CMK (cell line): ENCODE results near the gene HSPB6.
"Not testable (repeated sequence)": the region's sequence is repeated elsewhere in the genome, so short reads cannot be mapped to it uniquely, and the experiment has no call there.

Source experiments
- DNase-seq: peaks from one replicate; pipeline ENCODE4 v3.0.0-alpha.2; 2010; ENCODE audit warnings: low read depth

The HSPB6 gene

DNA sequence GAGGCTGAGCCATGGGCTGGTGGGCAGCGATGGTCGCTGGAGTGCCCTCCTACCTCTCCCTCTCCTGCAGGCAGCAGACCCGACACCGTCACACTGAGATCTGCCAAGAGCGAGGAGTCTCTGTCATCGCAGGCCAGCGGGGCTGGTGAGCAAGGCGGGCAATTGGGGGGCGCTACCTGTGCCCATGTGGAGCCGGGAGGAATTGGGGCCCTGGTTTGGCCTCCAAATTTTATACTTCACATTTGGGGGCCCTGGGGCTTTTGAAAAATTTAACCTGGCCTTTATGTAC, 28.5 kb upstream of the HSPB6 start:
- no peak for DNase-seq

DNA sequence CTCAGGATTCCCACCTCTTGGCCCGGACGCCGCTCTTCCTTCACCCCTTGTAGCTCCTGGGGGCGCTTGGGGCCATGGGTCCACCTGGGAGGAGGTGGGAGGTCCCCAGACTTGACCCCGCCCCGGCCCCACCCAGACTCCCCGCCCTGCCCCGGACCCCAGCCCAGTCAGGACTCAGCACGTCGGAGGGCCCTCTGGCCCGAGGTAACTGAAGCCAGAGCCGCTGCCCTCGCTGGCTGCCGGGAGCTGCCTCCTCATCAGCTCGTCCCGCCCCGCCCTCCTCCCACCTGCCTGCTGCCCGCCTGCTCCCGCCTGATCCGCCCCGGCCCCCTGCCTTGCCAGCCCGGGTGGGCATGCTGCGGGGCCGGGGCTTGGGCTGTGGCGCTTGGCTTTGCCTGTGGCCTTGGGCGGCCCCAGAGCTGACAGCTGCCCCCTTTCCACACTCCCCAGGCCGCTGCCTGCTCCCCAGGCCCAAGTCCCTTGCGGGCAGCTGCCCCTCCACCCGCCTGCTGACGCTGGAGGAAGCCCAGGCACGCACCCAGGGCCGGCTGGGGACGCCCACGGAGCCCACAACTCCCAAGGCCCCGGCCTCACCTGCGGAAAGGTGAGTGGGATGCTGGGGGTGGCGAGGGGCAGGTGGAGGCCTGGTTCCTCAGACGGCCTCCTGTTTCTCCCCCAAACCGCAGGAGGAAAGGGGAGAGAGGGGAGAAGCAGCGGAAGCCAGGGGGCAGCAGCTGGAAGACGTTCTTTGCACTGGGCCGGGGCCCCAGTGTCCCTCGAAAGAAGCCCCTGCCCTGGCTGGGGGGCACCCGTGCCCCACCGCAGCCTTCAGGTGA, 27.9 kb upstream of the HSPB6 start:
- no peak for DNase-seq

DNA sequence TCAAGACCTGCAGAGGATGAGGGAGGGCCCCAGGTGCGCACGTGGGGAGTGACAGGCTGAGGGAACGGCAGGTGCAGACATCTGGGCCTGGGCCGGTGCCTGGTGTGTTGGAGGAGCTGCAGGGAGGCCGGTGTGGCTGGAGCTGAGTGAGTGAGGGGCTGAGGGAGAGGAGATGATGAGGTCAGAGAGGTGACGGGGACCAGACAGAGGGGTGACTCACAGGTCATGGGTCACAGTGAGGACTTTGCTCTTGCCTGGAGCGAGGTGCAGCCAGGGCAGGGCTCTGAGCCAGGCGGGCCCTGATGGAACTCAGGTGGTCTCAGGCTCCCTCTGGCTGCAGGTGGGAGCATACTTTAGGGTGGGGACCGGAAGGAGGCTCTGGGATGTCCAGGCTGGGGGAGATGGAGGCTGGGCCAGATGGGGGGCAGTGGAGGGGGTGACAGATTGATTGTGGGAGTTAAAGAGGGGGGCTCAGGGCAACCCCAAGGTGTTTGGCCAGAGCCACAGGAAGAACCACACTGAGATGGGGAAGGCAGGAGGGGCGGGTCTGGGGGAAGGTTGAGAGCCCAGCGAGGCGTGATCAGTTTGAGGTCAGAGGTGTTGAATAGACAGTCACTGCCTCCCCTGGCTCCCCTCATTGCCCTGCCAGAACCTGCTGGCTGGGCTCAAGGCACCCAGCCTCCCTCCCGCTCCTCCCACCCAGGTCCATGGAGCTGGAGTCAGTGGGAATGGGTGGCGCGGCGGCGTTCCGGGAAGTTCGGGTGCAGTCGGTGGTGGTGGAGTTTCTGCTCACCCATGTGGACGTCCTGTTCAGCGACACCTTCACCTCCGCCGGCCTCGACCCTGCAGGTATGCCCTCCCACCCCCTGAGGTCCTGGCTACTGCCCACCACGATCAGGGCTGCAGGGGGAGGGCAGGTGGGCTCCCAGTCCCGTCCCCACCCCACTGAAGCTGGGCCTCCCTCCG, 26.9 kb upstream of the HSPB6 start:
- no peak for DNase-seq

DNA sequence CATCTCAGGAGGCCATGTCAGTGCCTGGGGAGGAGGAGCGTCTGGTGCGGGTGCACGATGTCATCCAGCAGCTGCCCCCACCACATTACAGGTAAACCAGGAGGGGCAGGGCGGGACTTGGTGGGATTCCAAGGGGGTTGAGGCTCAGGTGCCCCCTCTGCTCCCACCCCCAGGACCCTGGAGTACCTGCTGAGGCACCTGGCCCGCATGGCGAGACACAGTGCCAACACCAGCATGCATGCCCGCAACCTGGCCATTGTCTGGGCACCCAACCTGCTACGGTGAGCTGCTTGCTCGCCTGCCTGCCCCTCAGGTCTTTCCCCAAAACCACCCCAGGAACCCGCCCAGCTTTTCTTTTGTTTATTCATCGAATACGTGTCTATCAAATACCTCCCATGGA, 25.8 kb upstream of the HSPB6 start:
- no peak for DNase-seq

DNA sequence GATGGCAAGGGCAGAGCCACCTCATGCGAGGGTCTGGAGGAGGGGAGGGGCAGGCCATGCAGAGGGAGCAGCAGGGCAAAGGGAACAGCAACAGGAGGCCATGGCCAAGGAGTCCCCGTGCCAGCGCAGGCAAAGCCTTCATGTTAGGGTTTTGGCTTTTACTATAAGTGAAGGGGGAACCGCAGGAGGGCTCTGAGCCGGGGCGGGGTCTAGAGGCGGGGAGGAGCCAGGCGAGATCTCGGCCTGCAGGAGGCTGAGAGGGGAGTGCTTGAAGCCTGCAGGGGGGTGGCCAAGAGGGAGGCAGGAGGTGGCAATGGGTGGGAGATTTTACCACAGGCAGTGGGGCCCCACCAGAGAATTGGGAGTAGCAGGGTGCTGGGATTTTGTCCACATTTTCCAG, 24.8 kb upstream of the HSPB6 start:
- no peak for DNase-seq

DNA sequence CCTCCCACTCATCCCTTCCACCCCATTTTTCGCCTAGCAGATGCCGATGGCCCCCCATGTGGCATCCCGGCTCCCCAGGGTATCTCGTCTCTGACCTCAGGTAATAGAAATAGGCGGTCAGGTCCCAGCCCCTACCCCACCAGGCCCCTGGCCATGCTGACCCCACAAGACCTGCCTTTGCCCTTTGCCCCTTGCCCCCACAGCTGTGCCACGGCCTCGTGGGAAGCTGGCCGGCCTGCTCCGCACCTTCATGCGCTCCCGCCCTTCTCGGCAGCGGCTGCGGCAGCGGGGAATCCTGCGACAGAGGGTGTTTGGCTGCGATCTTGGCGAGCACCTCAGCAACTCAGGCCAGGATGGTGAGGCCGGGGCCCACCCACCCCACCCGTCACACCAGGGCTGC, 23.9 kb upstream of the HSPB6 start:
- no peak for DNase-seq

DNA sequence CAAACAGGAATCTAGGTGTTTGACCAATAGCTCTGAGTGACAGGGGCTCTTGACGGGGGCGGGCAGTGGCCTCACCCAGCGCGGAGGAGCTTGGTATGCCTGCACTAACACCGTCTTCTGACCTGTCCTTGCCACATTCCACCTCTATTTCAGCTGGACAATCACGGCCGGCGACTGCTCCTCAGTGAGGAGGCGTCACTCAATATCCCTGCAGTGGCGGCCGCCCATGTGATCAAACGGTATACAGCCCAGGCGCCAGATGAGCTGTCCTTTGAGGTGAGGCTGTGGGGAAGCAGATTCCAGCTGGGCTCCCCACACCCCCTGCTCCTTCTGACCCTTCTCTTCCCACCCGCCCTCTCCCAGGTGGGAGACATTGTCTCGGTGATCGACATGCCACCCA, 23.2 kb upstream of the HSPB6 start:
- DNase-seq, result no peak

DNA sequence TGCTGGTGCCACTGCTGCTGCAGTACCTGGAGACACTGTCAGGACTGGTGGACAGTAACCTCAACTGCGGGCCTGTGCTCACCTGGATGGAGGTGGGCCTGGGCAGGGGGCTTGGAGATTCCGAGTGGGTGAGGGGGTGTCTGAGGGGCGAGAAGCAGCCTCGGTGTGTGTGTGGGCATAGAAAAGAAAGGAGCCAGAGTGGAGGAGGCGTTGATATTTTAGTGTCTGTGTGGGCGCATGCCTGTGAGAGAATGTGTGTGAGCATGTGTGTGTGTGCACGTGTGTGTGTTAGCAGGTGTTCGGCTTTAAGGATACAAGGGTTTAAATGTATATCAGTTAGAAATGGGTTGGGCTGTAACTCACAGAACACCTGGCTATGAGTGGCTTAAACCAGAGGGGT, 22.2 kb upstream of the HSPB6 start:
- no peak for DNase-seq

DNA sequence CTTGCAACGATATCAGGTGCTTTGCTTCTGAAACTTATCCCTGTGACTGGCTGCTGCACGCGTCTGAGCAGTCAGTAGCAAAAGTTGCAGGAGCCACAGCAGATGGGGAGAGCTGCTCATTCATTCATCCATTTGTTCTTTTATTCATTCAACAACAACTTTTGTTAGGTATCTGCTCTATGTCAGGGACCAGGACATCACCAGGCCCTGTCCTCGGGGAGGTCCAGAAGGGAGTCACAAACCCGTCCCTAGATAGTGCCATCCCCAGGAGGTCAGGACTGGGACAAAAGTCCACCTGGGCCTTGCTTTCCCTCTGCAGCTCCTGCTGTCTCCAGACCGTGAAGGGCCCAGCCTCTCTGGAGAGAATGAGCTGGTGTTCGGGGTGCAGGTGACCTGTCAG, 21.1 kb upstream of the HSPB6 start:
- DNase-seq, result no peak

DNA sequence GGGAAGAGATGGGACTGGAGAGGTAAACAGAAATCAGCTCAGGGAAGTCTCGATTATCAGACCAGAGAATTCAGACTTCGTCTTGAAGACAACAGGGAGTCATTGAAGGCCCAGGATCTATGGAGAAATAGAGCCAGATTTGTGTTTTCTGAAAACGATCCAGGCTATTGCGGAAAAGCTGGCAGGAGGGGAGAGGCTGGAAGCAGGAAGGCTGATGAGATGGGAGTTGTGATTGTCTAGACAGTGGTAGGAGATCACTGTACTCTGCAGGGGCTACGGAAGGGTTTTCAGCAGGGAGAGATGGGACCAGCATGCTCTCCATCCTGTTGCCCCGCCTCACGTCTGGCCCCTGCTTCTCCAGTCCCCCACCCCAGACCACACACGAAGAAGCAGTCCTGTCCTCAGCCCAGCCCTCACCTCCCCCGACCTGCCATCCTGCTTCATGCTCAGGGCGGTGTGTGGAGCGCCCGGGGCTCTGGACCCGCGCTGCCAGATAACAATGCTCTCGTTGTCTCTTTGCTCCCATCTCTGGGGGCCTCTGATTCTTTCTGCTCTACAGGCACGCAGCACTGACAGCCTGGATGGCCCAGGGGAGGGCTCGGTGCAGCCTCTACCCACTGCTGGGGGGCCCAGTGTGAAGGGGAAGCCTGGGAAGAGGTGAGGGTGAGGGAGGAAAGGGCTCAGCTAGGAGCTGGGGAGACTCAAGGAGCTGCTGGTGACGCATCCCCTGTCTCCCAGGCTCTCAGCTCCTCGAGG, 20.4 kb upstream of the HSPB6 start:
- no peak for DNase-seq

DNA sequence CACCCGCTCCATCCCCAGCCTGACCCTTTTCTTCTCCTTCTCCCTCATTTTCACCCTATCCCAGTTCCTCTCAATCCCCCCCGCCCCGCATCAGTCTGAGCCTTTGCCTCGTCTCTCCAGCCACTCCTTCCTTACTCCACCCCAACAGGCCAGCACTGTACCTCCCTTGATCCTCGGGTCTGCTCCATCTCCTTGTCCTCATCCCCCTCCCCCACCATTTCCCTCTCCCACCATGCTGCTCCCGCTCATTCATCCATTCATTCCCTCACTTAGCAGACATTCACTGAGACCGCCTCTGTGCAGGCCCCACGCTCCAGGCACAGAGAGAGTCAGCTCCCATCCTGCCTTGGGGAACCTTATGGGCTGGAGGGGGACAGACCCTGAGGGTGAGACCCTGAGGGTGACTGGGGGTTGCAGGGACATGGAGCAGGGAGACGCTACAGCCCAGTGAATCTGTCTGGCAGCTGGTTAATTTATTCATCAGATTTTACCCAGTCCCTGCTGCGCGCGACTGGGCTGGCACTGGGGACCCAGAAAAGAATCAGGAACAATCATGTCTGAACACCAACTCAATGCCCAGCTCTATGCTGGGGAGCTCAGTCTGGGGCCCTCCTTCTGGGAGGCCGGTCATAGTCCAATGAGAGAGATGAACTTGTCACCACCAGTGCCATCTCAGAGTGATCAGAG, 19.4 kb upstream of the HSPB6 start:
- DNase-seq, result no peak

DNA sequence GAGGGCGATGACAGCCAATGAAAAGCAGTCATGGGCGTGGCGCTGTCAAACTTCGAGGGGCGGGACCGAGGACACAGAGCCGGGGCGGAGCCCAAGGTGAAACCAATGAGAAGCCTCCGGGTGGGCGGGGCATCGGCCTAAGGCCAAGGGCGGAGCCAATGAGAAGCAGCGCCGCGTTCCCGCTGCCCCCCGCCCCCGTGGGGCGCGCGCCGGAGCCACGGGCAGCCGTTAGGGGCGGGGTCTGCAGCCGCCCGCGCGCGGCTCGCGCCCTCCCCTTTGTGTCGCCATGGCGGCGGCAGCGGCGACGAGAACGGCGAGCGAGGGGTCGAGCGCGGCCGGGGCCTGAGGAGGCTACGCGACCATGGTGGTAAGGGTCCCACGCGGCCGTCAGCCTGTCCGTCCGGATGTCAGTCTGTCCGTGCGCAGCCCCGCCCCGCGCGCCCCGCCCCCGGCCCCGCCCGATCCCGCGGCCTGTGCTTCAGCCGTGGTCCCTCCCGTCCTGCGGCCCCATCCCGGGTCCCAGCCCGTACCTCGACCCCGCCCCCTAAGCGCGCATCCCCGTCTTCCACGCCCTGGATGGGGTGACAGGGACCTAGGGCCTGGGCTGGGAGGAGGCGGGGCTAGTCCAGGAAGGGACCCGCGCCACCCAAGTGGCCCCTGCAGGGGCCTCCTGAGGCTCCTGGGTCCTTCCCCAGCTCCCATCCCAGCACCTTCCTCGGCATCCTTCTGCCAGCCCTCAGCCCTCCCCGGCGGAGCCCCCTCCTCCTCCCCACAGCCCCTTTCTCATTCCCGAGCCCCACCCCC, 18.7 kb upstream of the HSPB6 start, which contains the start of gene ARHGAP33:
TSS of gene ARHGAP33 (plus strand) at position 267 of the 804 bp plus-strand sequence. CDS start at position 362, 95 bp downstream.
- DNase-seq, result peak; percentile 90

DNA sequence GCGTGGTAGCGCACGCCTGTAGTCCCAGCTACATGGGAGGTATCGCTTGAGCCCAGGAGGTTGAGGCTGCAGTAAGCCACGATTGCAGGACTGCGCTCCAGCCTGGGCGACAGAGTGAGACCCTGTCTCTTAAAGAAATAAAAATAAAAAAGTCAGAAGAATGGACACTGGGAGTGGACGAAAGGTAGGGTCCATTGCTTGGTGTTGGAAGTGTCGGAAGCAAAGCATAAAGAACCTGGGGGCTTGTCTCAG, 18.1 kb upstream of the HSPB6 start:
- no peak for DNase-seq

DNA sequence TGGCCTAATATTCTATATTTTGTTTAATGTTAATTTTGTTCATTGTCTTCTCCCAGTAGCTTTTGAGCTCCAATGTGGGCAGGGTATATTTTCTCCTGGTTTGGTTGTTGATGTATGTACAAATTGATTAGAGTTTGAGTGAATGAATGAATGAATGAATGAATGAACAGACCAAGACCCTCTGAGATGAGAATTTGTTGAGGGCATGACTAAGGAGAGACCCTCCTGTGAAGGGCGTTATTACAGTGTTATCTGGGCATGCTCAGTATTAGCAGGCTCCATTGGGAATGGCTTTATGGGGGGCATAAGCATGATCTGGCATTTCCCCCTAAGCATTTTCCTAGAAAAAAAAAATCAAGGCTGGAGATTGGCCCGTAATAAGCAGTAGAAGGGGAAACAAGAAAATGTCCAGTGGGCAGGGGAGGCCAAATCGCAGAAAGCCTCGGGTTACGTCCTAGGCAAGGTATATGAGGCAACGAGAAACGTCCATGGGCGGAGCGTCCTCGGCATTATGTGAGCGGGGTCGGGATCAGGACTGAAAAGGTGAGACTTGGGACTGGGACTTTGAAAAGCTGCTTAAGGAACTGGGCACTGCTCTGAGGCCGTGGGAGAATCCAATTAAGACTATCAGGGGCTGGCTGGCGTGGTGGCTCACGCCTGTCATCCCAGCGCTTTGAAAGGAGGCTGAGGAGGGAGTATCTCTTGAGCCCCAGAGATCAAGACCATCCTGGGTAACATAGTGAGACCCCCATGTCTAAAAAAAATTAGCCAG, 17.6 kb upstream of the HSPB6 start:
- DNase-seq, result no peak

DNA sequence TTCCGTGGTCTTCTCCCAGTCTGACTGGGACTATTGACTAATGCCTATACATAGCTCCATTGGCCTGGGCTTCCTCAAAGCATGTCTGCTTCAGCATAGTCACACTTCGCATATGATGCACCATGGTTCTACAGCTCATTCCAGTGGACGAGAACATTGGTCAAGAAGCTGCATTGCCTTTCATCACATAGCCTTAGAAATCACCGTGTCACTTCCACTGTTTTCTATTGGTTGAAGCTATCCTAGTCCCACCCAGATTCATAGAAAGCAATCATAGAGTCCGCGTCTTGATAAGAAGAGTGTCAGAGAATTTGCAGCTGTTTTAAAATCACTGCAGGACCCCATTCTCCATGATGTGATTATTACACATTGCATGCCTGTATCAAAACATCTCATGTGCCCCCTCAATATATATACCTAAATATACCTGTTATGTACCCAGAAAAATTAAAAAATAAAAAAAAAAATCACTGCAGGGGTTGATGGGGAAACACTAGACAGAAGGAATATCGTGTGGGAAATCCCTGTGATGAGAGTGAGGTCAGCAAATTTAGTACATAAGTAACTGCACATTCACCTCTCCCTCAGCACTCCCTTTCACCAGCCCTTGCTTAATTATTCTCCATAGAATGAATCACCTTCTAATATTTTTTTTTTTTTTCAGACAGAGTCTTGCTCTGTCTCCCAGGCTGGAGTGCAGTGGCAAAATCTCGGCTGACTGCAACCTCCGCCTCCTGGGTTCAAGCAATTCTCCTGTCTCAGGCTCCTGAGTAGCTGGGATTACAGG, 16.4 kb upstream of the HSPB6 start:
- DNase-seq, result no peak

DNA sequence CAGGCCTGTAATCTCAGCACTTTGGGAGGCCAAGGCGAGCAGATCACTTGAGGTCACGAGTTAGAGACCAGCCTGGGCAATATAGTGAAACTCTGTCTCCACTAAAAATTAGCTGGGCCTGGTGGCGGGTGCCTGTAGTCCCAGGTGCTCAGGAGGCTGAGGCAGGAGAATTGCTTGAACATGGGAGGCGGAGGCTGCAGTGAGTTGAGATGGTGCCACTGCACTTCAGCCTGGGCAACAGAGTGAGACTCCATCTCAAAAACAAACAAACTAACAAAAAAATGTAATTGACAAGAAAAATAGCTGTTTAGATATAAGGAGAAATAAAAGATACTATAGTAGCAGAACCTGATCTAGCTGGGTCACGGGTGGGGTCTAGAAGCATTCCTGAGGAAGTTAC, 15.5 kb upstream of the HSPB6 start:
- not testable (repeated sequence) for DNase-seq

DNA sequence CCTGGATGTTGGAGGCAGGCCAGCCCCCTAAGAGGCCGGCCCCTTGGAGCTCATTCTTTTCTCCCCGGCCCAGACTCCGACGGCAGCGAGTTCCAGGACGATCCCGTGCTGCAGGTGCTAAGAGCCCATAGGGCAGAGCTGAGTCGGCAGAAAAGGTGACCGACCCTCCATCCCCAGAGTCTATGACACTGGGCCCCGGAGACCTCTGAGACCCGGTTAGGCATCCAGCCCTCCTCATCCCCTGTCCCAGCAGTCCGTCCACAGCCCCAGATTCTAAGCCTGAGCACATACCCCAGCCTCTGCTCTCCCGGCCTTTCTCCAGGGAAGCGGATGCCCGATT, 11.2 kb upstream of the HSPB6 start:
- no peak for DNase-seq

DNA sequence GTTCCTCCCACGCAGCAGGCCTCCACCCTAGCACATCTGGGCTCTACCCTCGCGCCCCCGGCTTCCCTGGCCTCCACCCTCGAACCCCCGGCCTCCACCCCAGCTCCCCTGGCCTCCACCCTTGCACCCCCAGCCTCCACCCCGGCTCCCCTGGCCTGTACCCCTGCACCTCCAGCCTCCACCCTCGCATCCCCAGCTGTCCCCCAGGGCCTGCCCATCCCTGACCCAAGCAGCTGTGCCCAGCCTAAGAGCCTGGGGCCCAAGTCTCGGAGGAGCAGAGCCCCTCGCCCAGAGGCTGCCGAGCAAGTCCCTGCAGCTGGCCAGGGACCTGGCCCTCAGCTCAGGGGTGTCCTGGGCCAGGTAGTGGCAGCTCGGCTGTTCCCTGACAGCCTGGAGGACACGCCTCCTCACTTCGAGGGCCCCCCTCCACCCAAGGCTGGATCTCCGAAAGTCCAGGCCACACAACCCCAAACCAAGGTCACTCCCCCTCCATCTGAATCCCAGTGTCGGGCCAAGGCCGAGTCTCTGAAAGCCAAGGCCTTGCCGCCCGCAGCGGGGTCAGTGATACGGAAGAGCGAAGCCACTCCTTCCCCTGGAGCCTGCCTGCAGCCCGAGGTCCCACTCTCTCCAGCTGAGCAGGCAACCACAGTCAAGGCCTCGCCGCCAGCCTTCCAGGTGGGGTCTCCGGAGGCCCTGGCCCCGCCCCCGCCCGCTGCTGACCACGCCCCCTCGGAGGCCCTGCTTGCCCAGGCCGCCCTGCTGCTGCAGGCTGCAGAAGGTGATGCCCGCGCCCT, 10.7 kb upstream of the HSPB6 start:
- DNase-seq, result no peak

DNA sequence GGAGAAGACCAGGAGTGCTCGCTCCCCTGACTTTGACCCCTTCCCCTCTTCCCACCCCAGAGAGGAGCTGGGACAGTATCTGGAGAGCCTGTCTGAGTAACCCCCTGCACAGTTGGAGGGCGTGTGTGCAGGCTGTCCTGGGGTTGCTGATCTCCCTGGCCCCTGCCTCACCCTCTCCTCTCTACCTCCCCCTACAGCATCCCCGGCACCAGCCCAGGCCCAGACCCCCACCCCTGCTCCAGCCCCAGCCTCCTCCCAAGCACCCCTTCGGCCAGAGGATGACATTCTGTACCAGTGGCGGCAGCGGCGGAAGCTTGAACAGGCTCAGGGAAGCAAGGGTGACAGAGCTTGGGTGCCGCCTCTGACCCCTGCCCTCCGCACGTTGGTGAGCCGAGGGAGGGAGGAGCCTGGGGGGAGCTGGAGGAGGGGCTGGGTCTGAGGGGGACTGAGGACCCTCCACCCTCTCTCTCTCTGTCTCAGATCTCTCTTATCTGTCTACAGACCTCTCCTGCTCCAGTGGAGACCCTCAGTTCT, 9.8 kb upstream of the HSPB6 start:
- DNase-seq, result no peak
